ENCODE results near the gene FHL2. TPM values are rescaled to one million over a fixed set of nuclear protein-coding genes. Genes with fewer than 3 reads are reported as not detected.
"Not testable (repeated sequence)": the region's sequence is repeated elsewhere in the genome, so short reads cannot be mapped to it uniquely, and the experiment has no call there.

FHL2 gene
- total RNA-seq, 6 donors from 2014 or later: 2.4 to 15.0 (median 7.2) TPM

DNA sequence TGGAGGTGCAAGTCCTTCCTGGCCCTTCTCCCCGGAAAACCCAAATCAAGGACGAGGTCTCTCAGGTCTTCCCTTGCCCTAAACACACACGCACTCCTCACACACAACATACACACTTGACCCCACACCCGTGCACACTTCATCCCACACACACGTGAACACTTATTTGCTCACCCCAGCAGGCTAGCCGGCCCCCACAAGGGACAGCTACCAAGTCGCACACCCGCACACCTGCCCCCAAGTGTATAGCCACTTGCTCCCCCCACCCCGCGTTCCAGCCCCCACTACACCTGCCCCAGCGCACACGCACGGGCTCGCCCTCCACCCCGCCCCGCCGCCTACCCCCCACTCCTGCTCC, 69.7 kb downstream of the FHL2 start:
- H3K9me3 ChIP-seq: no peaks in the 10 kb centered on the region
- peak overlapping the region; percentile 73 to 94 (median 84) for H3K27ac ChIP-seq
- H3K36me3 ChIP-seq: peaks cover 0 to 4% (median 0%) of the 10 kb centered on the region in 4 donors
- peak; percentile 22 to 57 for ATAC-seq (ENCODE audit: low FRiP score in 2 of 2)
- H3K4me3 ChIP-seq: peak overlapping the region; percentile 56 to 84 (median 76)
- WGBS, 2 donors: 0 to 2% methylated on average over 8 of the region's 17 CpGs
- peaks cover 11 to 29% (median 21%) of the 10 kb centered on the region in 4 donors for H3K4me1 ChIP-seq
- H3K27me3 ChIP-seq: no peaks in the 10 kb centered on the region
- TF ChIP-seq POLR2A (IDR thresholded peaks at IDR 0.05): no peak
- TF ChIP-seq, protein P1, sequence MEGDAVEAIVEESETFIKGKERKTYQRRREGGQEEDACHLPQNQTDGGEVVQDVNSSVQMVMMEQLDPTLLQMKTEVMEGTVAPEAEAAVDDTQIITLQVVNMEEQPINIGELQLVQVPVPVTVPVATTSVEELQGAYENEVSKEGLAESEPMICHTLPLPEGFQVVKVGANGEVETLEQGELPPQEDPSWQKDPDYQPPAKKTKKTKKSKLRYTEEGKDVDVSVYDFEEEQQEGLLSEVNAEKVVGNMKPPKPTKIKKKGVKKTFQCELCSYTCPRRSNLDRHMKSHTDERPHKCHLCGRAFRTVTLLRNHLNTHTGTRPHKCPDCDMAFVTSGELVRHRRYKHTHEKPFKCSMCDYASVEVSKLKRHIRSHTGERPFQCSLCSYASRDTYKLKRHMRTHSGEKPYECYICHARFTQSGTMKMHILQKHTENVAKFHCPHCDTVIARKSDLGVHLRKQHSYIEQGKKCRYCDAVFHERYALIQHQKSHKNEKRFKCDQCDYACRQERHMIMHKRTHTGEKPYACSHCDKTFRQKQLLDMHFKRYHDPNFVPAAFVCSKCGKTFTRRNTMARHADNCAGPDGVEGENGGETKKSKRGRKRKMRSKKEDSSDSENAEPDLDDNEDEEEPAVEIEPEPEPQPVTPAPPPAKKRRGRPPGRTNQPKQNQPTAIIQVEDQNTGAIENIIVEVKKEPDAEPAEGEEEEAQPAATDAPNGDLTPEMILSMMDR (IDR thresholded peaks at IDR 0.05): no peak
- TF ChIP-seq POLR2AphosphoS5 (IDR thresholded peaks at IDR 0.05): no peak
- TF ChIP-seq EP300 (IDR thresholded peaks at IDR 0.05): no peak
- DNase-seq: no peak

DNA sequence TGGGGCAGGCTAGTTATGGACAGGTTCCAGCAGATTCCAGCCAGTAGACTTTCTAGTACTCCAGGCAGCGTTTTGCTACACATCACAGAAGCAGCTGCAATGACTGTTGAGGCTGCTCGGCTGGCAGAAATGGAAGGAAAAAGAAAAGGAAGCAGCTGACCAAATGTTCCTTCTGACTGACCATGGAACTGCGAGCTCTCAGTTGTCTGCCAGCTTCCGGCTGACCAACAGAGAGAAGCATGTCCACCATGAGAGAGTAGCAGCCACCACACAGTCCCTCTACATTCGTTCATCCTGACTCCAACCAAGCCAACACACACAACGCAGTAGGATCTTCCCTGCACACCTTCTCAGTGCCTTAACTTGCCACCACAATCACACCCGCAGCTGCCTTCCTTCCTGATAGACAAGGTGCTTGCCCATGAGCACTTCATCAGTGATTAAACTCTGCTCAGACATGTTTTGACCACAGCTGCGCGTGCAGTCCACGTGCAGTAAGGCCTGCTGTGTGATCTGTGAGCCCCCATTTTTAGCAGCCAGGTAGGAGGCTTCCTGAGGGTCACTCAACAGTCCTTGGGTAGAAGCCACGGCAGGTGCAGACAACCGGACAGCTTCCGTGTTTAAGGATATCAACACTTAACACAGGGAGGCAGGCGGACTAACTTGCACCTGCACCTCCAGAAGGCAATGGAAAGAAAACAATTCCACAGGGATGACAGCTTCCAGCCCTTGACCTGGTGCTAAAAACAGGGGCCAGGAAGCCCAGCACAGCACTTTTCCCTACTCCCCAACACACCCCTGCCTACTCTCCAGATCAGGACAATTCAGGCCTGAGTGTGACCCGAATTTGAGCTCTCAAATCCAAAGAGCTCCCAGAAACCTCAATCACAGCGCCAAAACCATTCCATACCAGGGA, 70.3 kb downstream of the FHL2 start:
- H3K4me3 ChIP-seq: peak overlapping the region; percentile 56 to 84 (median 76)
- no peaks in the 10 kb centered on the region for H3K36me3 ChIP-seq
- no peaks in the 10 kb centered on the region for H3K27me3 ChIP-seq
- peak overlapping the region; percentile 73 to 94 (median 84) for H3K27ac ChIP-seq
- no peaks in the 10 kb centered on the region for H3K9me3 ChIP-seq
- ATAC-seq (ENCODE audit: low FRiP score in 2 of 2) (peak; percentile 31 to 39), DNase-seq (peak in 1 of 2 donors; percentile 35)
- TF ChIP-seq POLR2AphosphoS5 (IDR thresholded peaks at IDR 0.05) (no peak), EP300 (IDR thresholded peaks at IDR 0.05) (no peak), POLR2A (IDR thresholded peaks at IDR 0.05) (peak in 1 of 4 donors; percentile 27)
- TF ChIP-seq, protein P1 (IDR thresholded peaks at IDR 0.05): no peak
- 16 to 31% methylated on average over 9 to 16 of the region's 16 CpGs for WGBS, 2 donors
- H3K4me1 ChIP-seq: peaks cover 11 to 29% (median 21%) of the 10 kb centered on the region in 4 donors

DNA sequence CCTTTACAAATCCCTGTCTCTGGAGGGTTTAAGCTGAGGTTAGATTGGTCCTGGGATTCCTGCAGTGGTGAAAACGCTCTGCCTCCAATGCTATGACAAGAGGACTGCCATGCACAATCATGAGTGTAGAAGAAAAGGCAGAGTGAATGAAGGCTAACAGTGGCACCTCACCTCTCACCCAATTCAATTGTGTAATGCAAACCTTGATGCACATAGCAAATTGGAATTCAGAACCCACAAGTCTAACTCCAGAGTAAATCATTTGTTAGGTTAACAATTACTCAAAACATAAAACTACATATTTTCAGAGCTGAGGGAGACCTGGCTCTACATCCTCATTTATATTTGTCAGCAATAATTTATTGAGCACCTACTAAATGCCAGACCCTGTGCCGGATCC, 71.2 kb downstream of the FHL2 start:
- no peak overlapping the region for H3K27ac ChIP-seq
- no peak overlapping the region for H3K4me3 ChIP-seq
- peaks cover 11 to 29% (median 21%) of the 10 kb centered on the region in 4 donors for H3K4me1 ChIP-seq
- H3K27me3 ChIP-seq: no peaks in the 10 kb centered on the region
- 79 to 91% methylated on average over 2 of the region's 2 CpGs for WGBS, 2 donors
- no peak for ATAC-seq (ENCODE audit: low FRiP score in 2 of 2)
- TF ChIP-seq POLR2AphosphoS5 (IDR thresholded peaks at IDR 0.05) (no peak), EP300 (IDR thresholded peaks at IDR 0.05) (no peak), POLR2A (IDR thresholded peaks at IDR 0.05) (no peak)
- TF ChIP-seq, protein P1 (IDR thresholded peaks at IDR 0.05): no peak
- no peak for DNase-seq
- no peaks in the 10 kb centered on the region for H3K36me3 ChIP-seq
- H3K9me3 ChIP-seq: no peaks in the 10 kb centered on the region

DNA sequence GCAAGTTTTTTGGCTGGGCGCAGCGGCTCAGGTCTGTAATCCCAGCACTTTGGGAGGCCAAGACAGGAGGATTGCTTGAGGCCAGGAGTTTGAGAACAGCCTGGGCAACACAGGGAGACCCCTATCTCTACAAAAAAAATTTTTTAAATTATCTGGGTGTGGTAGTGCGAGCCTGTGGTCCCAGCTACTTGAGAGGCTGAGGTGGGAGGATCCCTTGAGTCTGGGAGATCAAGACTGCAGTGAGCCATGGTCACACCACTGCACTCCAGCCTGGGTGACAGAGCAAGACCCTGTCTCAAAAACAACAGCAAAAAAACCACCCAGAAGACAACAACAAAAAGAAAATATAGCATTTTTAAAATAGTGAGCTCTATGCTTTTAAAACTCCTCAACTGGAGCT, 71.6 kb downstream of the FHL2 start:
- H3K27me3 ChIP-seq; H3K9me3 ChIP-seq; H3K27ac ChIP-seq; DNase-seq; H3K4me3 ChIP-seq; ATAC-seq (ENCODE audit: low FRiP score in 2 of 2); H3K36me3 ChIP-seq: not testable (repeated sequence)
- 82 to 98% methylated on average over 3 of the region's 3 CpGs for WGBS, 2 donors
- H3K4me1 ChIP-seq: peaks cover 11 to 29% (median 21%) of the 10 kb centered on the region in 4 donors

DNA sequence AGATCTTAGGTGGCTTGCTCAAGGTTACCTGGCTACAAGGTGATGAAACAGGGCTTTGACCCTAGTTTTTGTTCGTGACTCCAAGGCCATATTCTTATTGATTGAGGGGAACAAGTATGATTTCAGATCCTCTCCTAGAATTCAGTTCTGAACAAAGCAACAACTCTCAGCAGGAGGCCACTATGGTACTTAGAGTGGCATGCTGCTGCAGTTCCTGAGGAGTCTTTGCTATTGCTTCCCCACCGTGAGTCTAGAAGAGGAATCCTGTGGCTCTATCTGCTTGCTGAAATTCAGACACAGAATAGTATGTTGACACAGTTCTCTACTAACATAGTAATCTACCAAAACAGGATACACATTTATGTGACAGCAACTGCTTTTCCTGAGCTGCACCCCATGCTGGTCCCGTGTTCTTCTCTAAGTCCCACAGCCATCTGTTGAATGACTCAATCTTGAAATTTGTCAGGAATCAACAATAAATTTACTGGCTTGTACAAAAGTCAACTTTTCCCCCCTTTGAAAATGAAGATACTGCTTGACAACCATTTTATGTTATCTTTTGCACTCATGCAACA, 73.4 kb downstream of the FHL2 start:
- DNase-seq (no peak), ATAC-seq (ENCODE audit: low FRiP score in 2 of 2) (no peak)
- H3K9me3 ChIP-seq: no peaks in the 10 kb centered on the region
- H3K36me3 ChIP-seq: no peaks in the 10 kb centered on the region
- H3K27me3 ChIP-seq: no peaks in the 10 kb centered on the region
- no peak overlapping the region for H3K4me3 ChIP-seq
- H3K4me1 ChIP-seq: peaks cover 15 to 33% (median 20%) of the 10 kb centered on the region in 4 donors
- TF ChIP-seq, protein P1 (IDR thresholded peaks at IDR 0.05): no peak
- TF ChIP-seq POLR2AphosphoS5 (IDR thresholded peaks at IDR 0.05) (no peak), POLR2A (IDR thresholded peaks at IDR 0.05) (no peak), EP300 (IDR thresholded peaks at IDR 0.05) (no peak)
- WGBS, 2 donors: 58 to 85% methylated on average over 3 of the region's 3 CpGs
- H3K27ac ChIP-seq: no peak overlapping the region

Data from upper lobe of left lung (tissue), 6 donors.